Urinary bladder (tissue), 4 donors: ENCODE data around the gene ASIC4. TPM values are rescaled to one million over a fixed set of nuclear protein-coding genes. Genes with fewer than 3 reads are reported as not detected.

Experiments
- DNase-seq: peaks from one replicate; pipeline ENCODE4 v3.0.0-alpha.2; 2015; ENCODE audit errors: extremely low spot score
- H3K27ac ChIP-seq: one replicate; pipeline ENCODE4 v1.5.1; 2013; ENCODE audit warnings: low read depth, mild to moderate bottlenecking, moderate library complexity
- H3K36me3 ChIP-seq: one replicate; pipeline ENCODE4 v1.6.1; 2013; ENCODE audit warnings: mild to moderate bottlenecking, moderate library complexity; ENCODE audit not compliant: insufficient read depth
- H3K4me1 ChIP-seq: one replicate; pipeline ENCODE4 v1.6.1; 2013; ENCODE audit warnings: mild to moderate bottlenecking, moderate library complexity; ENCODE audit not compliant: insufficient read depth
- H3K4me3 ChIP-seq: one replicate; pipeline ENCODE4 v1.5.1; 2013; ENCODE audit warnings: low read depth, low read length
- WGBS: extraction: QIAGEN DNeasy Blood & Tissue Kit; methylation state at CpG from one replicate; pipeline ENCODE4 v1.1.7; 2013; 5-methylcytosine and 5-hydroxymethylcytosine counted together
- polyA plus RNA-seq: library from polyadenylated mRNA; stranded (reverse); fragments of 200-250 nt; gene quantifications from one replicate; pipeline ENCODE4 v1.2.3, GENCODE V29; 2013
- total RNA-seq: library from RNA; depleted of rRNA; stranded (reverse); fragments of >200 nt; gene quantifications from one replicate; pipeline ENCODE4 v1.2.3, GENCODE V29; 2014
- donor health status: healthy with polysubstance abuse.
- donor health status: healthy.

ASIC4 gene
- total and polyA plus RNA-seq, 2 donors, result 0.18 to 0.32 TPM

GRCh38 chr2:219508971-219509779, 5.1 kb upstream of the ASIC4 start:
- no peak for DNase-seq
- Histone ChIP-seq H3K4me3 (no peak overlapping the region), H3K36me3 (no peaks in the 10 kb centered on the region), H3K27ac (no peak overlapping the region), H3K4me1 (no peaks in the 10 kb centered on the region)
- WGBS, result 6% methylated on average over 14 of the region's 14 CpGs

- no peak overlapping the region for H3K4me3 ChIP-seq
- WGBS, result 2% methylated on average over 26 of the region's 26 CpGs
- no peaks in the 10 kb centered on the region for H3K36me3 ChIP-seq
- H3K4me1 ChIP-seq, result no peaks in the 10 kb centered on the region
- no peak for DNase-seq
- no peak overlapping the region for H3K27ac ChIP-seq
These were observed 4.3 kb upstream of the ASIC4 start for GRCh38 chr2:219509780-219510511.

GRCh38 chr2:219510512-219511135, 3.7 kb upstream of the ASIC4 start:
- Histone ChIP-seq H3K27ac (no peak overlapping the region), H3K36me3 (no peaks in the 10 kb centered on the region), H3K4me1 (no peaks in the 10 kb centered on the region), H3K4me3 (no peak overlapping the region)
- WGBS, result 40% methylated on average over 22 of the region's 22 CpGs
- DNase-seq, result no peak

- Histone ChIP-seq H3K36me3 (no peaks in the 10 kb centered on the region), H3K4me1 (no peaks in the 10 kb centered on the region), H3K4me3 (no peak overlapping the region), H3K27ac (no peak overlapping the region)
- no peak for DNase-seq
- WGBS, result 35% methylated on average over 15 of the region's 15 CpGs
These were observed 2.5 kb upstream of the ASIC4 start for GRCh38 chr2:219511547-219512325.

GRCh38 chr2:219512524-219513216, 1.6 kb upstream of the ASIC4 start:
- no peak for DNase-seq
- H3K4me1 ChIP-seq, result no peaks in the 10 kb centered on the region
- no peak overlapping the region for H3K27ac ChIP-seq
- no peak overlapping the region for H3K4me3 ChIP-seq
- H3K36me3 ChIP-seq, result no peaks in the 10 kb centered on the region
- WGBS, result 46% methylated on average over 16 of the region's 16 CpGs

- WGBS, result 30% methylated on average over 4 of the region's 4 CpGs
- Histone ChIP-seq H3K36me3 (no peaks in the 10 kb centered on the region), H3K4me1 (no peaks in the 10 kb centered on the region), H3K27ac (no peak overlapping the region), H3K4me3 (no peak overlapping the region)
- no peak for DNase-seq
These were observed 495 bp upstream of the ASIC4 start for GRCh38 chr2:219513787-219514186.

- no peaks in the 10 kb centered on the region for H3K4me1 ChIP-seq
- no peak for DNase-seq
- 83% methylated on average over 21 of the region's 21 CpGs for WGBS
- no peaks in the 10 kb centered on the region for H3K36me3 ChIP-seq
- H3K4me3 ChIP-seq, result no peak overlapping the region
- no peak overlapping the region for H3K27ac ChIP-seq
These were observed 554 bp downstream of the ASIC4 start for GRCh38 chr2:219514836-219515235.

GRCh38 chr2:219515874-219516629, 1.8 kb downstream of the ASIC4 start:
- no peak overlapping the region for H3K27ac ChIP-seq
- 77% methylated on average over 17 of the region's 17 CpGs for WGBS
- no peaks in the 10 kb centered on the region for H3K36me3 ChIP-seq
- H3K4me3 ChIP-seq, result no peak overlapping the region
- no peaks in the 10 kb centered on the region for H3K4me1 ChIP-seq
- DNase-seq, result no peak

- 76% methylated on average over 7 of the region's 7 CpGs for WGBS
These were observed 2.6 kb downstream of the ASIC4 start for GRCh38 chr2:219516888-219517287.

GRCh38 chr2:219517954-219518778, 3.9 kb downstream of the ASIC4 start:
- WGBS, result 68% methylated on average over 10 of the region's 10 CpGs
- Histone ChIP-seq H3K4me3 (no peak overlapping the region), H3K4me1 (no peaks in the 10 kb centered on the region), H3K36me3 (no peaks in the 10 kb centered on the region), H3K27ac (no peak overlapping the region)
- DNase-seq, result no peak

More at GRCh38 chr2:219516888-219517287, 2.6 kb downstream of the ASIC4 start:
- no peaks in the 10 kb centered on the region for H3K36me3 ChIP-seq
- no peaks in the 10 kb centered on the region for H3K4me1 ChIP-seq
- DNase-seq, result no peak
- no peak overlapping the region for H3K27ac ChIP-seq
- no peak overlapping the region for H3K4me3 ChIP-seq

GRCh38 chr2:219519526-219519916, 5.2 kb downstream of the ASIC4 start:
- no peak overlapping the region for H3K27ac ChIP-seq
- H3K4me3 ChIP-seq, result no peak overlapping the region
- no peak for DNase-seq
- no peaks in the 10 kb centered on the region for H3K4me1 ChIP-seq
- no peaks in the 10 kb centered on the region for H3K36me3 ChIP-seq
- 83% methylated on average over 9 of the region's 9 CpGs for whole genome bisulfite sequencing

- DNase-seq, result no peak
- Histone ChIP-seq H3K4me3 (no peak overlapping the region), H3K4me1 (no peaks in the 10 kb centered on the region), H3K36me3 (no peaks in the 10 kb centered on the region), H3K27ac (no peak overlapping the region)
- WGBS, result 79% methylated on average over 8 of the region's 8 CpGs
These were observed 5.8 kb downstream of the ASIC4 start for GRCh38 chr2:219520079-219520478.
